A172 (cell line): Measurements from ENCODE around the gene VIT. TPM values are rescaled to one million over a fixed set of nuclear protein-coding genes. Genes with fewer than 3 reads are reported as not detected.
"Not testable (repeated sequence)": the region's sequence is repeated elsewhere in the genome, so short reads cannot be mapped to it uniquely, and the experiment has no call there.

ENCODE experiments used
- DNase-seq: peaks from one replicate; pipeline ENCODE4 v3.0.0-alpha.2; 2015; ENCODE audit warnings: low spot score
- total RNA-seq: library from RNA; depleted of rRNA; stranded (reverse); fragments of >200 nt; shearing (Covaris generic); gene quantifications from 2 replicates; pipeline ENCODE4 v1.2.3, GENCODE V29; 2014

The VIT gene
- total RNA-seq, 1 experiment from 2014 or later: 3.4 TPM

GRCh38 chr2:36677996-36678605, 18.4 kb upstream of the VIT start:
- no peak for DNase-seq

- DNase-seq: no peak
Observed at GRCh38 chr2:36678856-36679255, 17.7 kb upstream of the VIT start.

GRCh38 chr2:36680012-36680411, 16.5 kb upstream of the VIT start:
- no peak for DNase-seq

- DNase-seq: no peak
Observed at GRCh38 chr2:36682562-36682961, 13.9 kb upstream of the VIT start.

GRCh38 chr2:36683002-36683401, 13.5 kb upstream of the VIT start:
- no peak for DNase-seq

- not testable (repeated sequence) for DNase-seq
Observed at GRCh38 chr2:36688291-36688690, 8.2 kb upstream of the VIT start.

- not testable (repeated sequence) for DNase-seq
Observed at GRCh38 chr2:36689013-36689412, 7.5 kb upstream of the VIT start.

GRCh38 chr2:36692121-36692520, 4.4 kb upstream of the VIT start:
- no peak for DNase-seq

- DNase-seq: no peak
Observed at GRCh38 chr2:36693825-36694224, 2.7 kb upstream of the VIT start.

GRCh38 chr2:36695746-36696415, 626 bp upstream of the VIT start:
- DNase-seq: peak; percentile 46

- DNase-seq: peak; percentile 27
Observed at GRCh38 chr2:36697424-36698066, 1.0 kb downstream of the VIT start.

- DNase-seq: no peak
Observed at GRCh38 chr2:36698993-36699392, 2.5 kb downstream of the VIT start.

- no peak for DNase-seq
Observed at GRCh38 chr2:36700311-36700710, 3.8 kb downstream of the VIT start.

- peak; percentile 27 for DNase-seq
Observed at GRCh38 chr2:36701391-36701795, 4.9 kb downstream of the VIT start.

- DNase-seq: no peak
Observed at GRCh38 chr2:36701918-36702317, 5.4 kb downstream of the VIT start.

- no peak for DNase-seq
Observed at GRCh38 chr2:36702781-36703180, 6.3 kb downstream of the VIT start.

GRCh38 chr2:36704475-36705150, 8.1 kb downstream of the VIT start:
- DNase-seq: no peak

- DNase-seq: no peak
Observed at GRCh38 chr2:36705326-36706020, 9.0 kb downstream of the VIT start.

GRCh38 chr2:36706021-36706876, 9.7 kb downstream of the VIT start:
- DNase-seq: no peak

- DNase-seq: peak; percentile 75
Observed at GRCh38 chr2:36707050-36707449, 10.5 kb downstream of the VIT start.
